IPS-11a (cell line): ENCODE data around the gene MAP4K4.

Experiments
- H3K4me3 ChIP-seq: one replicate; pipeline ENCODE4 v1.5.1; 2013; ENCODE audit warnings: low read depth, low read length, control low read depth

The MAP4K4 gene

DNA sequence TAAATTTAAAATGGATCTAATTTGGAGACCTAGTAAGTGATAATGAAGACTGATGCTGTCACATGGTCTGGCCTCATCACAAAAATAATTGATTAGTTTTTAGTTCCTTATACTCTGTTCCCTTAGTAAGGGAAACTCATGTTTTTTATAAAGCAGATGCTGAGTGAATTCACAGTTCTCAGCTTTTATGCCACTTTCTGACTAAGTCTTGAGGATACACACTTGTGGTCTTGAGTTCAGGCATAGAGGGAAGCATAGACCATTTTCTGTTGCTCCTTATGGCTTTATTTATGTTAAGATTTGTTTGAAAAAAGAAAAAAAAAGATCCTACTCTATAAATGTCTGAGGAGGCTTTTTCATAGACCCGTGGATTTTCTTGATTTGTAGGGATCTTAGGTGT is 91.1 kb downstream of the MAP4K4 start:
- no peak overlapping the region for H3K4me3 ChIP-seq

DNA sequence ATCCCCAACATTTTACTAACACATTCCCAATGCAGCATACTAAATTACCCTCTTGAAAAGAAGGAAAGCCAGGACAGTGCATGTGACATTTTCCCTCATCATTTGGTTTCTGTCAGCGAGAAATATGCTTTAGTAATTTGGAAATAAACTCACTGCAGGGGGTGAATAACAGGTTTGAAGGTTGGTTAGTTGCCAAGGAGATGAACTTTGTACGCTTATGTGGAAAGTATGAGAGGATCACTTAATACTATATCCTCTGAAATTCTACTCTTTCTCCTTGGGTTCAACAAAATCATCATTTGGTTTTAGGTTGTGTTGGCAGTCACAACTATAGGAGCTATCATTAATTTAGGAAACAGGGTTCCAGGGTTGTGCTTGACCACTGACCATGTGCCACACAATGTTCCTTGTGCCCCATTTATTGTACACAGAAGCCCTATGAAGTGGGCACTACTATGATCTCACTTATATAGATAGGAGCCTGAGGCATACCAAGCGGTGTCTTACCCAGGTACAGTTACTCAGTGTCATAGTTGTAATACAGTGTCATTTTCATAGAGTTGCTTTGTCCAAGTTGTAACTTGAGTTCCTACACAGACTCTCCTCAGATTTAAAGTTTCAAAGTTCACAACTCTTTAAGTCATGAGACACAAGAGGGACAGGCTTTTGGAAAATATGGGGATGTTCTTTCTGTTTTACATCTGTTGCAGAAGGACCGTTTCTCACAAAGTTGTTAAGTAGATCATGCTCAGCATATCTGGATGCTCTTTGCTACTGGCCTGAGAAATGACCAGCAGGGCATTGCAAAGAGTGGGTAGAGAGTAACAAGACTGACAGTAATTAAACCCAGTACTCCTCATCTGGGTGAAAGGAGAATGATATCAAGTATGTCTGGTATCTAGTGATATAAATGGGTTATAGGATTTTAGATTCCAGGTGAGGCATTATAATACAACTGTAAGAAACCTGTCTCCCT is 91.8 kb downstream of the MAP4K4 start:
- no peak overlapping the region for H3K4me3 ChIP-seq

DNA sequence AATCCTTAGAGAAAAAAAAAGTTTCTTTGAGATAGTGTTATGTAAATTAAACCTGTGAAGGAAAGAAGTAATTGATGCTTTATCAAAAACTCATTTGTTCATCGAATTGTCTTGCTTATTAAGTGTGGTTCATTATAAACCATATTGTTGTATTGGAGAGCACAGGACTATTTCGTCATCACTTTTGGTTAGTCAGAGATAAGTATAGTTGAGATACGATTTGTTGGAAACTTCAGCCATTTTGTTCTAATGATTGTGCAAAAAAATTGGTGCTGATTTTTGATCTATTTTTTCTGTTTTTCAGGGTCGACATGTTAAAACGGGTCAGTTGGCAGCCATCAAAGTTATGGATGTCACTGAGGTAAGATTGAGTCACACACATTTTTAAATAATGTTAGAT is 92.9 kb downstream of the MAP4K4 start:
- H3K4me3 ChIP-seq: no peak overlapping the region

DNA sequence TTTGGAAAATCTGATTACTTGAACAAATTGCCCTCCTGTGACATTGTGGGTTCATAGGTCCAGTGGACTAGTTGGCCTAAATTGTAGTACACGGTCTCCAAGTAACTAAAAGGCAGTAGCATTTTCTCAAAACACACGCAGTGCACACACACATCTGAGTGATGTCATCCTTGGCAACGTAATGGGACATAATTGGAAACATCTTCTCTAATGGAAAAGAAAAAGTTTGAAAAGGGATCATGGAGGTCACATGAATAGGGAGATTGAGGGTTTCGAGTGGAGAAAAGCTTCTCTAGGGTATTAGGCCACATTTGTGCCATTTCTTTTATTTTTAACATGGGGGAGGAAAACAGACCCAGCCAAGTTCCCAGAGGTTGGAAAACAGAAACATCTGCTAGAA is 93.3 kb downstream of the MAP4K4 start:
- no peak overlapping the region for H3K4me3 ChIP-seq

DNA sequence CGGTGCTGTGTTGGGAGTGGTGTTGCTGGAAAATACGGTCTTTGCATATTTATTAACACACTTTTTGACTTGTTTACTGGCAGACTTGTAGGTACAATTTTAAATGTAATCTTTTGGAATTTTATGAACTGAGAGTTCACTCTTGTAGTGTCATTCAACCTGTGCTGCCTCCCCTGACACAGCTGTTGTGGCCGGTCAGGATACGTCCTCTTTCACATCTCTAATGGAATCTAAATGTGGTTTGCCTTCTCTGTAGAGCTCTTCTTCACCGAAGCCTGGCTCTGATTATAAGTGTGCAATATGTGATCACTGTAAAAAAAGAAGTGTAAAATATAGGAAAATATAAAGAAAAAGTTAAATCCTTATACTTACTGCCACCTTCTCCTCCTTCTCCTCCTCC is 94.7 kb downstream of the MAP4K4 start:
- no peak overlapping the region for H3K4me3 ChIP-seq

DNA sequence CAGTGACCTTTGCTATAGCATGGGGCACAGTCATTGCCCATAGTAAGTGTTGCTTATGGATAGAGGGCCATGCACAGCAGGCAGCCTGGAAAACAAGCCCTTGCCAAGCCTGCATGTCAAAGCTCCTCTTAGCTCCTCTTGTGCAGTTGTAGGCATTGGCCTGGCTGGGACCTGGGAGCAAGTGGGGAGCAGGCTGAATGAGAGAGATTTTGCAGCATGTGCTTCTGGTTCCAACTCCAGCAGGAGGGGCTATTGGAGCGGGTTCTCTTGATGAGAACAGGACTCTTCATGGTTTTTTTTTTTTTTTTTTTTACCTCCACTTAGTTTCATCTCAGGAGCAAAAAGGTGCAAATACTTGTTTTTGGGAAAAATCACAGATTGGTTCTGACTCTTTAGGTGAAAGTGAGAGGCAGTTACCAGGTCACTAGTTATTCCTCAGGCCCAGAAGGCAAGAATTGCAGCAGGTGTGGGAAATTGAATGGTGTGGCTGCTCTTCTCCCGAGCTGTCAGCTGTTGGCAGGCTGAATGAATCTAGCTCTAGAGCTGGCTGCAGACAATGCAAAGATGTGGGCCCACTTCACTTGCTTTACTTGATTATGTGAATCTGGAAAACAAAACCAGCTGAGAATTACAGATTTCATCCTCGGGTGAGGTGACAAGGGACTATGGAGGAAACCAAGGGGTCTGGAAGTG is 95.9 kb downstream of the MAP4K4 start:
- no peak overlapping the region for H3K4me3 ChIP-seq

DNA sequence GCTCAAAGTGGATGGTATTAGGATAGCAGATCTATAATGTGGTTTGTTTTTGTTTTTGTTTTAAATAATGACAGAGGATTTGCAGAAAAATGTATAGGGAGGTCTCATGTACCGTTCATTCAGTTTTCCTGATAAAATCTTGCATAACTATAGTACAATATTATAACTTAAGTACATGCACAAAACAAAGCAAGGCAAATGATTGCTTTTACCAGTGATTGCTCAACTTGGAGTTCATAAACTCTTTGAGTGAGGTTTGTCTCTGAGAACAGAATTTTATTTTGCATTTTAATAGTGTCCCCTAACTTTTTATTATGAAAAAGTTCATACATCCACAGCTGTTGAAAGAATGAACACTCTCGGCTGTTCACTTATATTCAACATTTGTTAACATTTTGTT is 96.6 kb downstream of the MAP4K4 start:
- no peak overlapping the region for H3K4me3 ChIP-seq

DNA sequence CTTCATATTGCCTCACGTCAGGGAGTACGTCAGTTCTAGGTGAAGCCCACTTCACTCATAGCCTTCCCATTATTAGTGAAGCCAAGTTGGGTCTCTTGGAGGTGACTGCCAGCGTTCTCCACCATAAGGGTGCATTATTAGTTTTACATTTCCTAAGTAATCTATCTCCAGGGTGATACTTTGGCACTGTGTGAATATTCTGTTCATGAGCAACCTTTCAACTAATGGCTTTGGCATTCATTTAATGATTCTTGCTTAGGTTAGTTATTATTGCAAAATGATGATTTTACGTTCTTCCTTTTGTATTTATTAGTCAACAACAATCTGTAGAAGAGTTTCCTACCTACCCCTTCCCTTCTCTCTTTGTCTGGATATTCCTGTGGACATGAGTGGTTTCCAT is 97.5 kb downstream of the MAP4K4 start:
- H3K4me3 ChIP-seq: no peak overlapping the region

DNA sequence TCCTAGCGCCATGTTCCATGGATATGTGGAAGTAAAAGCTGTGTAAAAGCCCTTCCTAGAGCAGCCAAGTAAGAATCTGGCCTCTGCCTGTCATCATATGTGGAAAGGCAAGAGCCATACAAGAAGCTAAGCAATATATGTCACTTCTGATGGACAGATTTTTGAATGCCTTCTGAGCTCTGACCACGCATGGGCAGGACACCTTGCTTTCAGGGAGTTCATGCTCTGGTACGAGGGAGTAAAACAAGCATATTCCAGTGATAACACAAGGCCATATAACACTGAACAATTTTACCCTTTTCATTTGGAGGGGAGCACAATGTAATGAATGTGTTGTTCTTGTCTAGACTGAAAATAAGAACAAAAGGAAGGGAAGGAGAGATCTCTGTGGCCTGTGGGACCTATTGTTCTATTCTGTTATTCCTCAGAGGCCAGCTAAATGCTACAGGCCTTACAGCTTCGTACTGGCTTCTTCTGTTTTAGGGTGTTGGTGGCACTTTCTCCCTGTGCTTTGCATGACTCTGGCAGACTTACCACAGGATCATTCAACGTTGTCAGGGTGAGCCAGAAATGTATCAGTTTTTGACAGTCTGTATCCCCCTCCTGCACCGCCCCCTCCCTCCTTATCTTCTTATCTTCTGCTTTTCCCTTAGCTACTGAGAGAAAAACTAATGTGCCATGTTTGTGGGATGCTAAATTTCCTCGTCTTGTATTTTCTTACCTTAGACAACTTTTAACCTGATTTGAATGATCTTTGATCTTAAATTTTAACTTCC is 99.5 kb downstream of the MAP4K4 start:
- no peak overlapping the region for H3K4me3 ChIP-seq

DNA sequence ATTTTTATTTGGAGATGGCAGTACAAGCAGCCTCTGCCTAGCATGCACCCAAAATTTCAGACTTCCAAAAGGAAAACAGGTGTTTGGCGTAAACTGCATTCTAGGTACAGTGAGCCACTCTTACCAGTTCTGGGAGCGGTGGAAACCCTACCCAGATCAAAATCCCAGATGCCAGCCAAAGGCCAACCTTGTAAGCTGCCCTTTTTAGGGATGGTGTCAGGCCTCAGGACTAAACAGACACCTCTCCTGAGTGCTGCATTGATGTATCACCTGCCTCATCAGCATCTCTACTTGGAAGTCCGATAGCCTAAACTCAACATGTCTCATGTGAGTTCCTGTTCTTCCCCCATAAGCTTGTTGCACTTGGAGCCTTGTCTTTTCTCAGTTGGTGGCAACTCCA is 104.0 kb downstream of the MAP4K4 start:
- no peak overlapping the region for H3K4me3 ChIP-seq

DNA sequence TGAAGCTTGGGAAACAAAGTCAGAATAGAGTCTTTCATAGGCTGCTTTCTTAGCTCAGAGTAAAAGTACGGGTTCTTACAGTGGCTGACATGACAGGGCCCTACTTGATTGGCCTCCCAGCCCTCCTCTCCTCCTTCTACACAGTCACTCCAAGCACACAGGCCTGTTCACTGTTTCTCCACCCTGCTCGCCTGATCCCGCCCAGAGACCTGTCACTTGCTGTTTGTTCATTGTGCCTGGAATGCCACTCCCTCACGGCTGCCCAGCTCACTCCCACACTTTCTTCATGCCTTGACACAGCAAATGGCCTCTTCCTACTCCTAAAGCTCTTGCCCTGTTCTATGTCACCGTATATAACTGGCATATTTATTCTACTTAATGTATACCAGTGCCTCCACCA is 104.8 kb downstream of the MAP4K4 start:
- H3K4me3 ChIP-seq: no peak overlapping the region

DNA sequence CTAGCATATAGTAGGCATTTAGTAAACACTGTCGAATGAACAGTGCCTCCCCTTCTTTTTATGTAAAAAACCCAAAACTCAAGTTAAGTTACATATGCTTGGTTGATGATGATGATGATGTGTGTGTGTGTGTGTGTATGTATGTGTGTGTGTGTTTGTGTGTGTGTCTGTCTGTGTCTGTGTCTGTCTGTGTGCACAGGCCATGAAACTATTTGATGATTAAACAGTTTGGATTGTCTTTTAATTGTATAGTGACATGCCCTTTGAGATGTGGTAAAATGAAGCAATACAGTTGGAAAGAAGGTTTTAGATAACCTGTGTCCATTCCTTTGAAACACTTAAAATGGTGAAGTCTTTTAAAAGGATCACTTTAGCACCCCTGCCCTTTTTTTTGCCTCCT is 105.6 kb downstream of the MAP4K4 start:
- H3K4me3 ChIP-seq: no peak overlapping the region

DNA sequence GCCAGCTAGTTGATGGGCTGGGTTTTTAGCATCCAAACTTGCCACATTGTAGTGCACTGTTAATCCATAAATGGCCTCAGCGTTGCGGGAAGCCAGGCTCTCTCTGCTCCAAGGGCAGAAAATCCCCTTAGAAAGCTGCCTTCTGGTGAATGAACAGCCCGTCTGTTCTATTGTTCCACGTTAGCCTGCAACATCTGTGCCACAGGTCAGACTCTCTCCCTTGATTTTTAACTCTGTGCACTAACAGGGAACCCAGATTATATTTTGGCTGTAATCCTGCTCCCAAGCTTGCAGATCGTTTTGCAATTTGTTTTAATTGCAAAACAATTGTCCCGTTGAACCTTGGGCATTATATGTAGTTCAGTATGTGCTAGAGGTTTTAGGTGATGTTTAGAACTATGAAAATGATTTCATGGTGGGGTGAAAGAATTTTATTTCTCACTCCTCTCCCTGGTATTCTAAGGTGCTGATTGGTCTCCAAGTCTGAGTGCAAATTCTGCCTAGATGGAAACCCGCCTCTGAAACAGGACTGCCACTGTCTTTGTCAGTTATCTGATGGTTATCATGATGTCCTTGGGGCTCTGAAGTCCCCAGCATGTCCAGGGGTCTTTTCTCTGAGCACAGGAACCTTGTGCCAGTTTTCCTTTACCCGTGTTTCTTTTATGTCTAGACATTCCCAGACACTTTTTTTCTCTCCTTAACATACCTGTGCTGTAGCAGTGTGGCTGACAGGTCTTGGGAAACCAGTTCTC is 106.6 kb downstream of the MAP4K4 start:
- no peak overlapping the region for H3K4me3 ChIP-seq

DNA sequence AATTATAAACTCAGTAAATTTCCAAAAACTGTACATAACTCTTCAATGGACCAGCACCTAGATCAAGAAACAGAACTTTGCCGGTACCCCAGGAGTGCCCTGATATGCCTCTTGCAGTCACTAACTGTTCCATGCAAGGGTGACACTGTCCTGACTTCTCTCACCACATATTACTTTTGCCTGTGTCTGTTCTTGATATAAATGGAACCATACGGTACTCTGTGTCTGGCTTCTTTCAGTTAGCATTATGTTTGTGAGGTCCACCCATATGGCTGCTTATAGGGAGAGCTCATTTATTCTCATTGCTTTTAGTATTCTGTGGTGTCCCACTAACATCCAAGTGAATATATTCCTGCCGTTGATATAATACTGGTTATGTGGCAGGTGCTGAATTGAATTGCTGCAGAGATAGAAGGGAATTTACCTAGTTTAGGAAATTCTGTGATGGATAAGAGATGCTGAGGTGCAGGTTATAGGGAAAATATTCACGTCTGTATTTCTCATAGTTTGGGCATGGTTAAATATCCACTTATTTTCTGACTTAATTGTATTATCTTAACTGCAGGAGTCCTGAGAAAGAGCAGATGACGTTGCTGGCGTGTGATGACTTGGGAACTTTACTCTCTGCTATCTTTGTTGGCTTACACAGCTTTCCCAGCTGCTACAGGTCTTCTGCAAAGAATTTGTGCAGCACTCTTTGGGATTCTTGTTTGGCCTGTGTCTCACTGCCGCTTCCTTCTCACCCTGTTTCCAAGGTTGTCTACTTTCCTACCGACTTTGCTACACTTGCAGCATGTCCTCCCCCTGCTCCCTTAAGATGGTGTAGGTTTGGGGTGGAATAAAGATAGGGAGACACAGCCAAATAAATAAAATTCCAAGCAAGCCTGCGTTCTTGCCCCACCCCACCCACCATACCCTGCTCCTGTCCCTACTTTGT is 107.9 kb downstream of the MAP4K4 start:
- H3K4me3 ChIP-seq: no peak overlapping the region

DNA sequence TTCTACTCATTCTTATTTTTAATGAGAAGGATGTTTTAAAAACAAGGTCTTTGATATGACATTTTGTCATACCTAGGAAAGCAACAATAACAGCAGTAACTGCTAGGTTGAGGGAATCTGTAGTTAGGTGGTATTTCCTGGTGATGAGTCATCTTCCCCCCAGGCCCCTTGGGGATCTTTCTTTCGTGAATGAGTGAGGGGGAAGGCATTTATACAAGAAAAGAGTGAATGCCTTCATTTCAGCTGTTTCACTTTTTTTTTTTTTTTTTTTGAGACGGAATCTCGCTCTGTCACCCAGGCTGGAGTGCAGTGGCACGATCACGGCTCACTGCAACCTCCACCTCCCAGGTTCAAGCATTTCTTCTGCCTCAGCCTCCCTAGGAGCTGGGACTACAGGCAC is 108.6 kb downstream of the MAP4K4 start:
- no peak overlapping the region for H3K4me3 ChIP-seq

DNA sequence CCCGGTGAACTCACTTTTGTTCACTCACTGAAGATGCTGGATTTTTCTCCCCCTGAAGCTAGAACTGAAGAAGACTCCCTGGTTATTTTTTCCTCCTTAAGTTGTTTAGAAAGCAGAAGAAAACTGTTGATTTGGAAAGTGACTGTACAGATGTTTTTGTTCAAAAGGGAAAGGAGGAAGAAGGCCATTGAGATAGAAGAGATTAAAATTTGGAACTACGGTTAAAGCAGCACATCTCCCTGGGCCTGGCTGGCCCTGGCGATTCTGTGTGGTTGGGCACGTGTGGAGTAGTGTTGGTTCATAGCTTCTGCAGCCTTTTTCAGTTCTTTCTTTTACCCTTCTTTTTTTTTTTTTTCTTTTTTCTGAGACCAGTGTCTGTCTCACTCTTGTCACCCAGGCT is 109.2 kb downstream of the MAP4K4 start:
- H3K4me3 ChIP-seq: no peak overlapping the region

DNA sequence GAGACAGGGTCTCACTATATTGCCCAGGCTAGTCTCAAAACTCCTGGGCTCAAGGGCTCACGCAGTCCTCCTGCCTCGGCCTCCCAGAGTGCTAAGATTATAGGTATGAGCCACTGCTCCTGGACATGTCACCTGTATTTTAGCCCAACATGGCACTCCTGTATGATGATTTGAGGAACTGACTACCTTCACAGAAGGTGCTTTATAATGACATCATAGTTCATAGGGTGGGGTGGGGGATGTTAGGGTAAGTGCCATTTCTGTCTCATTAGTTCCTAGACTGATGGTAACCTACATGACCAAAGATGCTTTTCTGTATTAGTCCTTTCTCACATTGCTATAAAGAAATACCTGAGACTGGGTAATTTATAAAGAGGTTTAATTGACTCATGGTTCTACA is 109.7 kb downstream of the MAP4K4 start:
- H3K4me3 ChIP-seq: no peak overlapping the region

DNA sequence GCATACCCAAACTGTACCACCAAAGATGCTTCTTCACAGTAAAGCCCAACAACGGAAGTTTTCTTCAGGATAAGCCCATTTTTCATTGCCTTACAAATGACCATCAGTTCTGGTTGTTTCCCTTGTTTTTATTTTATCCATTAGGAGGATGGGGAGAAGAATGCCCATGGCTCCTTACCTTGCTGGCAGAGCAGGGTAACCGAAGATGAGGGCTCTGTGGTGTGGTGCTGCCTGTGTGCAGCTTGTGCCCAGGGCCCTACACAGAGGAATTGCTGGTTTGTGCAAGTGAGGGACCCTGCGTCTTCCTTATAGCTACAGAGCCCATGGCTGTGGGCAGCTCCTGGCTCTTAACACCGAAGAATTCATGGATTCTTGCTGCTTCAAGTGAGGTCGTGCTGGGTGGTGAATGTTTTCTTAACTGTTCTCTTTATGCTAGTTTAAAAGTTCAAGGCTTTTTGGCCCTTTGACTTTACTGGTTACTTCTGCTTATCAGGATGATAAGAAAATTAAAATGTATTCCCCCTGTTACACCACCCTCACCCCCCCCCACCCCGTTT is 110.6 kb downstream of the MAP4K4 start:
- no peak overlapping the region for H3K4me3 ChIP-seq

DNA sequence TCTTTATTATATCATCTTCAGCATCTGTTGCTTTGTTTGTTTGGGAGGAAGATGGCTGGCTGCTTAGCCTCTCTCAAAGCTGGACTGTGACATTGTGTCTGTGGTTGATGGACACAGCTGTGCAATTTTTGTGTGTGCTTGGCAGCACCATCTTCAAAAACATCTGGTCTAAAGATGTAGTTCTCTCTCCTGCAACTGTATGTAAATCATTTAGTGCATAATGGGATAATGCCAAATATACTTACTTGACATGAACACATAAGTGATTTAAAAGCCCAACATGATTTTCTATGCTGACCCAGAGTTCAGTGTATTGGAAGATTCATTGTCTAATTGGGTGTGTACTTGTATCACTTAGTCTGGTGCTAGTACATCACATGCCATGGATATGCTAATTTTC is 112.2 kb downstream of the MAP4K4 start:
- no peak overlapping the region for H3K4me3 ChIP-seq
